Progenitor cell of endocrine pancreas (in vitro differentiated cells): ENCODE results near the gene PSTK. TPM values are rescaled to one million over a fixed set of nuclear protein-coding genes. Genes with fewer than 3 reads are reported as not detected.

Experiments
- DNase-seq: peaks from one replicate; pipeline ENCODE4 v3.0.0; 2021; ENCODE audit warnings: low spot score; ENCODE audit not compliant: unreplicated experiment
- H3K27ac Mint-ChIP-seq: 2 replicates; pipeline ENCODE4 v1.8.0; 2021; ENCODE audit warnings: mild to moderate bottlenecking, moderate library complexity, mixed read lengths
- H3K27me3 Mint-ChIP-seq: 2 replicates; pipeline ENCODE4 v1.8.0; 2021; ENCODE audit warnings: mixed read lengths
- H3K36me3 Mint-ChIP-seq: 2 replicates; pipeline ENCODE4 v1.8.0; 2022; ENCODE audit warnings: mixed read lengths; ENCODE audit not compliant: insufficient read depth
- H3K4me1 Mint-ChIP-seq: 2 replicates; pipeline ENCODE4 v1.8.0; 2021; ENCODE audit warnings: low read depth, mixed read lengths
- H3K4me3 Mint-ChIP-seq: 2 replicates; pipeline ENCODE4 v1.8.0; 2021; ENCODE audit warnings: low read depth, mild to moderate bottlenecking, moderate library complexity, mixed read lengths
- H3K9me3 Mint-ChIP-seq: 2 replicates; pipeline ENCODE4 v1.8.0; 2021; ENCODE audit warnings: low read depth, mixed read lengths
- total RNA-seq: library from RNA; stranded (reverse); gene quantifications from 2 replicates; pipeline ENCODE4 v1.2.1, GENCODE V29; 2021
- TF ChIP-seq, protein P1 (sequence below): fragments of 200-600 bp; sonication (generic); IDR thresholded peaks from one replicate; pipeline ENCODE4 v1.5.0; 2021; ENCODE audit warnings: antibody characterized with exemption, mild to moderate bottlenecking; ENCODE audit not compliant: unreplicated experiment

PSTK gene
- total RNA-seq, 1 donor from 2014 or later = 6.3 TPM

GRCh38 chr10:123019264-123019663, 39.1 kb downstream of the PSTK start:
- H3K9me3 Mint-ChIP-seq = peaks cover 3% of the 10 kb centered on the region
- no peak overlapping the region for H3K4me3 Mint-ChIP-seq
- peaks cover 23% of the 10 kb centered on the region for H3K4me1 Mint-ChIP-seq
- no peak for DNase-seq
- H3K27me3 Mint-ChIP-seq = no peaks in the 10 kb centered on the region
- H3K27ac Mint-ChIP-seq = no peak overlapping the region
- TF ChIP-seq, protein P1, sequence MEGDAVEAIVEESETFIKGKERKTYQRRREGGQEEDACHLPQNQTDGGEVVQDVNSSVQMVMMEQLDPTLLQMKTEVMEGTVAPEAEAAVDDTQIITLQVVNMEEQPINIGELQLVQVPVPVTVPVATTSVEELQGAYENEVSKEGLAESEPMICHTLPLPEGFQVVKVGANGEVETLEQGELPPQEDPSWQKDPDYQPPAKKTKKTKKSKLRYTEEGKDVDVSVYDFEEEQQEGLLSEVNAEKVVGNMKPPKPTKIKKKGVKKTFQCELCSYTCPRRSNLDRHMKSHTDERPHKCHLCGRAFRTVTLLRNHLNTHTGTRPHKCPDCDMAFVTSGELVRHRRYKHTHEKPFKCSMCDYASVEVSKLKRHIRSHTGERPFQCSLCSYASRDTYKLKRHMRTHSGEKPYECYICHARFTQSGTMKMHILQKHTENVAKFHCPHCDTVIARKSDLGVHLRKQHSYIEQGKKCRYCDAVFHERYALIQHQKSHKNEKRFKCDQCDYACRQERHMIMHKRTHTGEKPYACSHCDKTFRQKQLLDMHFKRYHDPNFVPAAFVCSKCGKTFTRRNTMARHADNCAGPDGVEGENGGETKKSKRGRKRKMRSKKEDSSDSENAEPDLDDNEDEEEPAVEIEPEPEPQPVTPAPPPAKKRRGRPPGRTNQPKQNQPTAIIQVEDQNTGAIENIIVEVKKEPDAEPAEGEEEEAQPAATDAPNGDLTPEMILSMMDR = no peak
- H3K36me3 Mint-ChIP-seq = peaks cover 3% of the 10 kb centered on the region

GRCh38 chr10:123019941-123020703, 39.9 kb downstream of the PSTK start:
- Mint-ChIP-seq H3K9me3 (peaks cover 3% of the 10 kb centered on the region), H3K4me3 (no peak overlapping the region), H3K27ac (no peak overlapping the region), H3K36me3 (peaks cover 3% of the 10 kb centered on the region), H3K27me3 (no peaks in the 10 kb centered on the region), H3K4me1 (peaks cover 23% of the 10 kb centered on the region)
- no peak for DNase-seq
- TF ChIP-seq, protein P1 = no peak

GRCh38 chr10:123021517-123021916, 41.3 kb downstream of the PSTK start:
- peaks cover 3% of the 10 kb centered on the region for H3K9me3 Mint-ChIP-seq
- peaks cover 27% of the 10 kb centered on the region for H3K4me1 Mint-ChIP-seq
- H3K4me3 Mint-ChIP-seq = no peak overlapping the region
- TF ChIP-seq, protein P1 = peak; percentile 50
- no peak overlapping the region for H3K27ac Mint-ChIP-seq
- peaks cover 3% of the 10 kb centered on the region for H3K36me3 Mint-ChIP-seq
- H3K27me3 Mint-ChIP-seq = no peaks in the 10 kb centered on the region
- DNase-seq = no peak

DNA sequence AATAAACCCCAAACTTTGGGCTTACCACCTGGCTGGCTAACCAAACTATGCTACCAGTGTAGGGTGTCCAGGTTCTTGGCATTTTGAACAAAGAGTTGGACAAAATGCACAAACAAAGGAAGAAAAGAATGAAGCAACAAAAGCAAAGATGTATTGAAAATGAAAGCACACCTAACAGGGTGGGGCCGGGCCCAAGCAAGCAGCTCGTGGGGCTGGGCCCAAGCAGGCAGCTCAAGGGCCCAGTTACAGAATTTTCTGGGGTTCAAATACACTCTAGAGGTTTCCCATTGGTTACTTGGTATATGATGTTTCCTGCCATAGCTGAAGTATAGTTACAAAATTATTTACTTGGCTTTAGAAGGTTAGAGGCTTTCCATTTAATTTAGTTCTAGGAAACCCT, 44.3 kb downstream of the PSTK start:
- TF ChIP-seq, protein P1 = no peak
- H3K27me3 Mint-ChIP-seq = no peaks in the 10 kb centered on the region
- no peak overlapping the region for H3K27ac Mint-ChIP-seq
- no peaks in the 10 kb centered on the region for H3K9me3 Mint-ChIP-seq
- no peak overlapping the region for H3K4me3 Mint-ChIP-seq
- H3K36me3 Mint-ChIP-seq = no peaks in the 10 kb centered on the region
- no peak for DNase-seq
- H3K4me1 Mint-ChIP-seq = peaks cover 27% of the 10 kb centered on the region

DNA sequence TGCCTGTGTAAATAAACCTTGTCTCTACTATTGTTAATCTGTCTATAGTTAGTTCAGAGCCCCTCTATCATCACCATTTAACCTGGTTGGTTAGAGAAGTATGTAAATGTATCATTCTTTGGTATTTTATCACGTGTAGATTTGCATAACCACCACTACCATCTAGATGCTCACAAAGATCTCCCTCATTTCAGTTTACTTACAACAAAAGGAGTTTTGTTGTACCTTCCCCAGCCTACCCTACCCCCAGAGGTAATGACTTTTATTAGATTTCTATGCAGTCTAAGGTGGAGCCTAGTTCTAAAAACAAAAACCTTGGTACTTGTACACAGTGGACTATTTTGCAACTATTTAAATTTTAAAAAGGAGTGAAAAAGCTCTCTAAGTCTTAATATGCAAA, 46.1 kb downstream of the PSTK start:
- Mint-ChIP-seq H3K27ac (peak overlapping the region; percentile 29), H3K36me3 (peaks cover 1% of the 10 kb centered on the region), H3K9me3 (no peaks in the 10 kb centered on the region), H3K27me3 (no peaks in the 10 kb centered on the region), H3K4me3 (no peak overlapping the region), H3K4me1 (peaks cover 14% of the 10 kb centered on the region)
- no peak for DNase-seq
- TF ChIP-seq, protein P1 = no peak
